Stimulated activated CD8-positive, alpha-beta memory T cell treated with anti-CD3 and anti-CD28 coated beads, Interleukin-4, amount 100 ng/mL, for 1 hour (primary cell): ENCODE data around the gene ROR1.
"Not testable (repeated sequence)": the region's sequence is repeated elsewhere in the genome, so short reads cannot be mapped to it uniquely, and the experiment has no call there.

Experiments used
- DNase-seq, 2 donors: peaks; one replicate each; pipeline ENCODE4 v3.0.0-alpha.2; 2020; ENCODE audit warnings: low read depth in 2 of 2, low spot score in 1 of 2

The ROR1 gene

GRCh38 chr1:63792152-63792551 lies 18.3 kb downstream of the ROR1 start:
- DNase-seq: no peak

- DNase-seq: no peak
Observed at GRCh38 chr1:63793741-63794240, 20.0 kb downstream of the ROR1 start.

GRCh38 chr1:63794354-63794753 lies 20.5 kb downstream of the ROR1 start:
- no peak for DNase-seq

- DNase-seq: no peak
Observed at GRCh38 chr1:63794939-63795378, 21.1 kb downstream of the ROR1 start.

- no peak for DNase-seq
Observed at GRCh38 chr1:63795455-63795854, 21.6 kb downstream of the ROR1 start.

GRCh38 chr1:63797056-63797726 lies 23.4 kb downstream of the ROR1 start:
- DNase-seq: no peak

GRCh38 chr1:63798284-63798683 lies 24.5 kb downstream of the ROR1 start:
- no peak for DNase-seq

- DNase-seq: no peak
Observed at GRCh38 chr1:63799307-63799706, 25.5 kb downstream of the ROR1 start.

GRCh38 chr1:63799820-63800219 lies 26.0 kb downstream of the ROR1 start:
- DNase-seq: no peak

GRCh38 chr1:63802109-63802508 lies 28.3 kb downstream of the ROR1 start:
- DNase-seq: no peak

GRCh38 chr1:63804829-63805484 lies 31.1 kb downstream of the ROR1 start:
- DNase-seq: no peak

- DNase-seq: no peak
Observed at GRCh38 chr1:63807046-63807445, 33.2 kb downstream of the ROR1 start.

- no peak for DNase-seq
Observed at GRCh38 chr1:63810936-63811469, 37.2 kb downstream of the ROR1 start.

- no peak for DNase-seq
Observed at GRCh38 chr1:63812071-63812700, 38.4 kb downstream of the ROR1 start.

GRCh38 chr1:63813829-63814277 lies 40.0 kb downstream of the ROR1 start:
- no peak for DNase-seq

GRCh38 chr1:63816217-63816815 lies 42.5 kb downstream of the ROR1 start:
- DNase-seq: not testable (repeated sequence)

GRCh38 chr1:63817152-63817667 lies 43.4 kb downstream of the ROR1 start:
- DNase-seq: no peak

- DNase-seq: no peak
Observed at GRCh38 chr1:63817700-63818099, 43.9 kb downstream of the ROR1 start.

GRCh38 chr1:63818567-63819325 lies 44.9 kb downstream of the ROR1 start:
- no peak for DNase-seq

- DNase-seq: no peak
Observed at GRCh38 chr1:63819795-63820194, 46.0 kb downstream of the ROR1 start.
